Pulmonary artery endothelial cell (primary cell): Measurements from ENCODE around the gene GOSR2. TPM values are rescaled to one million over a fixed set of nuclear protein-coding genes. Genes with fewer than 3 reads are reported as not detected.

ENCODE experiments used
- DNase-seq: peaks from one replicate; pipeline ENCODE4 v3.0.0-alpha.2; 2011; ENCODE audit warnings: low read depth, low spot score
- total RNA-seq: library from RNA; depleted of rRNA; stranded (reverse); fragments of >200 nt; gene quantifications from 2 replicates; pipeline ENCODE4 v1.2.3, GENCODE V29; 2014

The GOSR2 gene
- total RNA-seq, 1 donor from 2014 or later: 57.5 TPM

DNA sequence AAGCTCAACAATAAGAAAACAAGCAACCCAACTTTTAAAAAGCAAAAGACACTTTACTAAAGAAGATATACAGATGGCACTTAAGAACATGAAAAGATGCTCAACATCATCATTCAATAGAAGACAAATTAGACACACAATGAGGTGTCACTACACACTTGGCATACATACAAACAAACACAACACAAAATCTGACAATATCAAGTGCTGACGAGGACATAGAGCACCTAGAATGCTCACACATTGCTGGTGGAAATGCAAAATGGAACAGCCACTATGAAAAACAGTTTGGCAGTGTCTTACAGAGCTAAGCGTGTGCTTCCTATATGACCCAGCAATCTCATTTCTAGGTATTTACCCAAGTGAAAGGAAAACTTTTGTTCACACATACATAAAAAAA, 37.2 kb downstream of the GOSR2 start:
- DNase-seq: no peak

DNA sequence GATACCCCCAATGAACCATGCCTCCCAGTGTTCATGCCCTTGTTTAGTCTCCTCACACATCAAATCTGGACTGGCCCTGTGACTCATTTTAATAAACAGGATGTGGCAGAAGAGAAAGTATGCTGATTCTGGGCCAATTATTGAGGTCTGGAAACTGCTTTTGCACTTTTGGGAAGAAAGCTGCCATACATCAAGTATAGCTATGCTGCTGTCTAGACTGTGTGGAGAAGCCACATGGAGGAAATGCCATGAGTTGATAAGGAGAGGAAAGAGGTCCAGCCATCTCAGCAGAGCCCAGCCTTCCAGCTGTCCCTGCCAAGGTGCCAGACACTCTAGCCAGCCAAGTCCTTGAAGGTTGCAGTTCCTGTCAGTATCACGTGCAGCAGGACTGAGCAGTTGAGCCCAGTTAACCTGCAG, 39.4 kb downstream of the GOSR2 start:
- peak; percentile 24 for DNase-seq

DNA sequence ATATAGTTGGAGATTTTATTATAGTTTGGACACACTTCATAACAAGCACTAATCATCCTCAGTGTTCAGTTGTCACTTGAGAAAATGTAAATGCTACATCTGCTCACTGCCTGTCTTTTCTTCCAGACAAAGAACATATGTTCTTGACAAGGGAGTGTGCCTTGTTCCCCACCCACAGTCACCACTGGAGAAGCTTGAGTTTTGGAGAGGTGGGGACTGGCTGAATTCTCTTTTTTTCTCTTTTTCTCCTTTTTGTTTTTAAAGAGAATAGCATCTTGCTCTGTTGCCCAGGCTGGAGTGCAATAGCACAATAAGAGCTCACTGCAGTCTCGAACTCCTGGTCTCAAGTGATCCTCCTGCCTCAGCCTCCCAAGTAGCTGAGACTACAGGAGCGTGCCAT, 40.6 kb downstream of the GOSR2 start:
- DNase-seq: no peak

DNA sequence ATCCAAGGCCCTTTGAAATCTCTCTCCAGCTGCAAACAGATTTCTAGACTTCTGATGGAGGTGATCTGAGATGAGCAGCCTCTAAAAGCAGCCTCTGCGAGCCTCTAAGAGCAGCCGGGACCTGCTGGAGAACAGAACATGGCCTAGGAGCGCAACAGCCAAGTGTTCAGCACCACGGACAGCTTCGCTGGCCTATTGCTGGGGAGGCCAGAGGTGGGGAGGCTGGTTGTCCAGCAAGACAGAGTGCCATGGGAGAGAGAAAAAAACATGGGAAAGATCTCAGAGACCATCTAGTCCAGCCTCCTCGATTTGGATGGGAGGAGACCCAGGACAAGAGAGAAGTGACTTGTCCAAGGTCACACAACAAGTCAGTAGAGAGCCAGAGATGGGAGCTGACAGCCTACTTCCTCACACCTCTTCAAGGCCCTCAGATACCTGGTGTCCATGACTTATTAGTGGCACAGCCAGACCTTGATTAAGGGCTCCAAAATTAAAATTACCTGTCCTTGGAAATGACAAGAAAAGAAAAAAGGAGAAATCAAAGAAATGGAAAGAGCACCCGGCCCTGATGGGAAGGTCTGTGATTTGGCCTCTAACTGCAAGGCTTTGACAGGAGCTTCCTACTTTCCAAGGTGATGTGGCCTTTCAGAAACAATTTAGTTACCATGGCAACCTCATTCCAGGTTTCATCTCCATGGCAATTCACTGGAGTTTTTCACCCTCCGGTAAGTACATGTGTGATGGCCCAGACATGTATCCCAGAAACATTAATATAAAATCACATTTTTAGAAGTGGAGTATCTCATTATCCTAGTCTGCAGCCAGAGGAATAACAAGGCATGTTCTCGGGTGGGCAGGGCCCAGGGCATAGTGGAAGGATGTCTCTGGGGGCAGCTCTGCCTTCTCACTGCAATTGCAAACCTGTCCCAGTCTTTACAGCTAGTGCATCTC, 41.6 kb downstream of the GOSR2 start:
- DNase-seq: no peak

DNA sequence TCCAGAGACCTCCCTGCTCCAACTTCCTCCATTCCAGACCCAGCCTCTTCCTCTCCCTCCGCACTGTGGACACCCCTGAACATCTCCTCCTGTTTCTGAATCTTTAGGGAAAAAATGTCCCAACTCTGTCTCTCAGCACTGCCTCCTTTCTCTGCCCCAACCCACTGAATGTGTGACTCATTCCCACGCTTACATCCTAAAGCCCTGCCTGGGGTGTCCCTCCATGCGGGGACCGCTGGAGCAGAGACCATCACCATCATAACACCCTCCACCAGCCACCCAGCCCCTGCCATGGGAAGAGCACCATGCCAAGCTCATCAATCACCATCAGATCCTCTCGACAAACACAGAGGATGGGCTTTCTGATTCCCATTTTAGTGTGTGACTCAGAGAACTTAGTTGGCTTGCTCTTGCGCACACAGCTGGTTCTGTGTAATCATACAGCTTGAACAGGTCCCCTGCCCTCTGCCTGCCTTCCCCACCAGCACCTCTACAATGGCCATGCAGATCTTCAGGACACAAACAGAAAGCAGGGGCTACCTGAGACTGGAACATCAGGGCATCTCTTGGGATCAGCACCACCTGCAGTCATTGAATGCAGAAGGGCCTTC, 45.4 kb downstream of the GOSR2 start:
- DNase-seq: no peak

DNA sequence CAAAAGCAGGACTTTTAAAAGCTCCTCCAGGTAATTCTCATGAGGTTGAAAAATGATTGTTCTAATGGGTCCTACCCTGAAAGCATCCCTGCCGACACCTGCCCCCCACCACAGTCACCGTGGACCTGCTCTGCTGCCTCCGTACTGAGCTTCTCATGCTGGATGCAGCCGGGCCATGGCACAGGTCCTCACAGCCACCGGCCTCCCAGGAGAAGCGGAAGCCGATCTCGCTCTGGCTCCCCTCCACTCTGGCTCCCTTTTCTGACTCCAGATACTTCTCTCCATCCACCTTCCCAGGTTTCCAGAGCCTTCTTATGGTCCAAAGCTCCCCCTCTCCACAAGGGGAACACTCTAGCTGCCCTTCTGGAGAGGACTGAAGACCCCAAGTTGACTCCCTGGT, 45.9 kb downstream of the GOSR2 start:
- DNase-seq: no peak

DNA sequence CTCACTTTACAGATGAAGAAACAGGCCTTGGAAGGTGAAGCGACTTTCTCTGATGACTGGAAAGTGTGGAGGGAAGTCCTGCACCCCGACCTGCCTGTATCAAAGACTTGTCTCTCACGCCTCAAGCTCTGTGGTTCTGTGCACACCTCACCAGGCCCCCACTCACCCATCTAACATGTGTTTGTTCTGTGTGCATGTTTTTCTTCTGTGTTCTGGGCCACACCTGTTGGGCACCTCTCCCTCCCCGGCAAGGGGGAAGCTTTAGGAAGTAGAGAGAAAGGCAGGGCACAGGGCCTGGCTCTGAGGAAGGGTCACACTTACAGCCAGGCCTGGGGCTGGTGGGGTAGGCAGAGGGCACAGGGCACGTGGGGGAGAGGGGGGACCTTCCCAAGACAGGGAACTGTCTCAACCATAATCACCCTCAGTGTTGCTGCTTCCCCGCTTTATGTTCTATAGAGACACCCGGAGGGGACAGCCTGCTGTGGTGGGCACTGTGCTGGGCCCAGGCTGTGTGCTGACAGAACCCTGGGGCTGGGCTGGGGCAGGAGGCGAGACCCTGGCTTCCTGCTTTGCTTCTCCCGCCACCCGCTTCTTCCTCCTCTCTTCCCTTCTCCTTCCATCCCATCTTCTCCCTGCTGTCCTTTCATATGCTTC, 48.8 kb downstream of the GOSR2 start:
- no peak for DNase-seq

DNA sequence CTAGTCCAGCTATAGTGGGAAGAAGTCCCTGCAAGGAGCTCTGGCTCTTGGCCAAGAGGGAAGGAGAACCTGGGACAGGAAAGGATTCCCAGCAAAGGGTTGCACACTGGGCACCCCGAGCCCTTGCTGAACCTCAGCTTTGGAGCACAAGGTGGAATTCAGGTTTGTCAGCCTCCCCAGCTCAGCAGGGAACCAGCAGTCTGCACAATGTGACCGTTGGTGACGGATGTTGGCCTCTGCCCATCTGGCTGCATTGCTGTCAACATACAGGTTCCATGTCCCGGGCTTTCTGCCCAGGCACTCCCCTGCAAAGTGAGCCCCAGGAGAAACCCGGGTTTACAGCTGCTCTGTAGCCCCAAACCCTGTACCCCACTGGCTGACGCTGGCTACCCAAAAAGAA, 49.4 kb downstream of the GOSR2 start:
- no peak for DNase-seq

DNA sequence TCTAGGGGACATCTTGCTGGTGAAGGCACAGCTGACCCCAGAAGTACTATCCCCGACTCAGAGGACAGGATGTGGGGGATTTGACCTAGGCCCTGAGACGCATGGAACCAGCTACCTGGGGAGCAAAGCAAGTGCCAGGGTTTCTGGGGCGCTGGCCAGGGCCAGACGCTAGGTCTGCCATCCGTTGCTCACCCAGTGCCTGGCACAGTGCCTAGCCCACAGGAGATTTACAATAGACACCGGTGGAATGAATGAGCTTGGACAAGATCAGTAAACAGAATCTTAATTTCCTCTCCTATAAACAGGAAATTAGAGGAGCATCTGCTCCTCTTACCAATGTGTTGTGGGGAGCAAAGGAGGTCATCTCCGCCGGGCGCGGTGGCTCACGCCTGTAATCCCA, 51.1 kb downstream of the GOSR2 start:
- DNase-seq: no peak

DNA sequence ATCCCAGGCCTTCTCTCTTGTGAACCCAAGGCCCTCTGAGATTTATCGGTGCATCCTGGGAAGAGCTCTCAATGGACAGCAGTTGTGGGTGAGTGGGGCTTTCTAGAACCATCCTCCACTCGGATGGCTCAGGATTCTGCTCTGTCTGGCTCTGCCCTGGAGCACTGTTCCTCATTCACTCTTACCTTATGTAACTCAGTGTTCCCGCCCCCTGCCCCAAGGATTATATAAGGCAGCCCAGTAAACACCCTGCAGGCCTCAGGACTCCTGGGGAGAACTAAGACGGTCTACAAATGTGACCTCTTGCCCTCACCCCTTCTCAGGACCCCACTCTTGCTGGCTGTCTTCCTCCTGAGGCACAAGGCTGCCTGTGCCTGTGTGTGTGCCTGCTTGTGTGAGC, 52.3 kb downstream of the GOSR2 start:
- DNase-seq: no peak

DNA sequence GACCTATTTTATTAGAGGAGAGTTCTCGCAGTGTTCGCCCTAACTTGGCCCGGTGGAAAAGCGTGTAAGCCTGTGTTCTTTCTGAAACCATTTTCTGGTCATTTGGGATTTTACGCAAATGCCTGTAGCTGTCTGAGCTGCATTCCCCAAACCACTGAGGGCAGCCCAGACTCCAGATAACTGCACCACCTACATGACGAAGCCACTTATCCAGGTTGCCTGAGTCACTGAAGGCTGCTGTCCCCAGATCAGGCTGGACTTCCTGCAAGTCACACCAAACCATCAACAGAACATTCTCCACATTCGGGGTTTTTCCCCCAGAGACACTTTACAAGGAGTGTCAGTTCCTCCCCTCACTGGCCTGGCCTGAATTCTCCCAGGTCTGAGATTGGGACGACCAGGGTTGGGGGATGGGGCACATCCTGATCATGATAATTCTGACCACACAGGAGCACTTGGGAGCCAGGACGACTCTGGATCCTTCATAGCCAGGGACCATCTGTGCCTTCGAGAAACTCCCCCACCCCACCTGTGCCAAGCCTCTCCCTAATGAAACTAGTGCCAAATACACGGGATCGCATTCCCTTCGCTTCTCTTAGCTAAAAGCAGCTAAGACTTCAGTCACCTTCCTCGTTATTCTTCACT, 53.8 kb downstream of the GOSR2 start:
- no peak for DNase-seq

DNA sequence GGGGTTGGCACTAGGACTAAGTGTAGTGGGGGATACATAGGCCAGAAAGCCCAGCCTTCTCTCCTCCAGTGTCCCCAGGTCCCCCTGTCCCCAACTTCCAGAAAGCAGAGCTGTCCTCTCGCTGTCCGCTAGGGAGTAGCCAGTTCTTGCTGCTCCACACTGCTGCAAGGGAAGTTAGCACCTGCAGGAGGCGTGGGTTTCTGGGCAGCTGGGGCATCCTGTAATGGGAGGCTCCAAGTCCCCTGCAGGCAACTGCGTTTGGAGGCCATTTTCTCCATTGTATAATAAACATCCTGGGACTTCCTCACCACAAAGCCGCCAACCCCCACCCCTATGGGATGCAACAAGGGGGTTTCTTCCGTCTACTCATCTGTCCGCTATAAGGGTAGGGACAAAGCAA, 54.4 kb downstream of the GOSR2 start:
- no peak for DNase-seq

DNA sequence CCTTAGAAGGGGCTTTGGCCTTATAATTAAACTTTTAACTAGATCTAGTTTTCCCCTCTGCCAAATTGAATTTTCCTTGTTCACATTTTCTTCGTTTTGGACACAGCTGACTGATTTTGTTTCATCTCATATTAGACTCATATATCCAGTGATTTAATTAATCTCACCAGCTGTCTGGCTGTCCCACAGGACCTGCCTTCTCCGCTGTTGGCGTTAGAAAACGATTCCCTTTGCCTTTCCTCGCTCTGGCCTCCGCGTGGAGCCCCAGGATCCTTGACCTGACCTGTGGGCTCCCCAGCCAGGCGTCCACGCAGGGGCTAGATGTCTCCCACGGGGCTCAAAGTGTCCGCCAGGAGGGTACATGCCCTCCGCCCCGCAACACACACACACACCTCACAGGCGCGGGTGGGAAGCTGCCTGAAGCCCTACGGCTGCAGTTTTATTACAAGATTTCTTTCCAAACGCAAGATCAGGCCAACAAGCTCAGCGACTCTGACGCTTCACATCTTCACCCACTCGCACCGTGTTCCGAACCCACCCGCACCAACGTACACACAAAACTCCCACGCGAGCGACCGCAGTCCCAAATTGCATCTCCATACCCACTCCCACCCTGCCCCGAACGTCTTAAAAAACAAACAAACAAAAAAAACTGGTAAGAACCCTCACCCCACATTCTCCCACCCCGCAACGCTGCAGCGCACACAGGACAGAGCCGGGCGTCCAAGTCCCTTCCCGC, 55.0 kb downstream of the GOSR2 start:
- DNase-seq: no peak

DNA sequence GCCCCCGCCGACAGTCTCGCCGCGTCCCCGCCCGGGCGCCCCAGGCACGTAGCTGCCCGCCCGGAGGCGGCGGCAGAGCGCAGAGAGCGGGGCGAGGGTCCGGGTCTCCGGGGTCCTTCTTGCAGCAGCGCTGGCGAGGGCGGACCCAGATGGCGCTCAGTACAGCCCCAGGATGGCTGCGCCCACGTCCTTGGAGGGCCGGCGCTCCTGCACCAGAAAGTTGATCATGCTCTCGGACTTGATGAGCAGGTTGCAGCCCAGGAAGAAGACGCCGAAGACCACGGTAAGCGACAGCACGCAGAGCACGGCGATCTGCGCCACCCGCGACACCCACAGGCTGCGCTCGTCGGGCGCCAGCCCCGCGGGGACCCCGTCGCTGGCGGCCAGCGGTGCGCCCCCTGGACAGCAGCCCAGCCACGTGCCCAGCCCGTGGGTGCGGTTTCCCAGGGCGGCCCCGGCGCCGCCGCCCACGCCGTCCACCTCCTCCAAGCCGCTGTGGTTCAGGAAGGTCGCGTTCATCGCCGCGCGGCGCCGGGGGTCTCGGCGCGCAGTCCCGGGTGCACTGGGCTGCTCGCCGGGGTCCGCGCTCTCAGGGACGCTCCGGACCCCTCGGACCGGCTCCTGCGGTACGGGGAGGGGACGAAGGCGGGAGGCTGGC, 55.7 kb downstream of the GOSR2 start:
- DNase-seq: no peak

DNA sequence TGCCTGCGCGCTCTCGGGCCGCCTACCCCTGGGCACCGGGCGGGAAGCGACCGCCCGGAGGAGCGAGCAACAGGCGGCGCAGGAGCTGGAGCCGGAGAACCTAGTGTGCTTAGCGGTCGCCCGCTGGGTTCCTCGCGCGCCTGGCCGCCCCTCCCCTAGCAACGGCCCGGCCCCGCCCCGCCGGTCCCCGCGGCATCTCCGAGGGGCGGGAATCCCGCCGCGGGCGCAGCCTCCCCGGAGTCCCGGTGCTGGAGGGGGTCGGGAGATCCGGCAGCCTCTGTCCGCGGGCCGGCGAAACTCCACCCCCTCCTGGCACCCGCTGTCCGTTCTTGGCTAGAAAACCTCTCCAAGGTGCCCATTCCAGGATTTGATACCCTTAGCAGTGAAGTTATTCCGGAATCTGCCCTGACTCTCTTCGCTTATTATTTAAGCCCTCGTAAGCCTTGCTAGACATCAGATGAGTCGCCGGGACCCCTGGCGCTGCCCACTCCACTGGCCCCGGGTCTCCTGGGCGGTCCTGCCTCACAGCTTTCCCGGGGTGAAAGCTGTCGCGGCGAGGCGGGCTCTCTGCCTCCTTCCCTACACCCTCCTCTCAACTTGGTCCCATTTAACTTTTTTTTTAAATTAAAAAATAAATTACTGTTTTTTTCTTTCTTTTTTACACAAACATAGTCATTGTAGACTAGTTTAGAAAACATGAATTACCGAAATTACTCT, 56.3 kb downstream of the GOSR2 start, which contains the start of gene RPRML:
TSS of gene RPRML (minus strand) at position 107 of the 717 bp plus-strand sequence. CDS start 246 bp downstream, outside the sequence.
- DNase-seq: no peak

DNA sequence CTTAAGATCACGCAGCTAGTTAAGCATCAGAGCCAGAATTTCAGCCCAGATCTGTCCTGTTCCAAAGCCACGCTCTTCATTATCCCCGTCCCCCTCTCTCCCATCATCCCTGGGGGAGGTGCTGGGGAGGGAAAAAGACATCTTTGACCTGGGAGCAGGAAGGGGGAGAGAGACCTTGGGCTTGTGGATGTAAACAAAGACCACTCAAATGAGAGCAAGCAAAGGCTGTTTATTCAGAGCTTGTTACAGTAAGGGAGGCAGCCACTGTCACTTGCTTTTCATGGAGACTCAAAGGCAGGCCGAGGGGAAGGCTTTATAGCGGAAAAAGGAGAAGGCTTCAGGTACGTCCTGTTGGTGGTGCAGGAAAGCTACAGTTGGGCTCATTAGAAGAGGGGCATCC, 59.6 kb downstream of the GOSR2 start:
- no peak for DNase-seq

DNA sequence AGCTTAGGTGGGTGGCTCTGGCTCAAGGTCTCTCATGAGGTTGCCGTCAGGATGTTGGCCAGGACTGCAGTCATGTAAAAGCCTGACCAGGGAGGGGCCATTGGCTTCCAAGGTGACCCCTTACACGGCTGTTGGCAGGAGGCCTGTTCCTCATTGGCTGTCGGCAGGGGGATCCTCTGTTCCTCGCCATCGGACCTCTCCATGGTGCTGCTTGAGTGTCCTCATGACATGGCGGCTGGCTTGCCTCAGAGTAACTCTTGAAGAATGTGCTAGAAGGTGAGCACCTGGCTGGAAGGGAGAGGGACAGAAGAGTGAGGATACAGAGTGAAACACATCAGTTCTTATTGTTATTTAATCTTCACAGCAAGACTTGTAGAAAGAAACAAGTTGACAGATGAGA, 60.8 kb downstream of the GOSR2 start:
- DNase-seq: no peak

DNA sequence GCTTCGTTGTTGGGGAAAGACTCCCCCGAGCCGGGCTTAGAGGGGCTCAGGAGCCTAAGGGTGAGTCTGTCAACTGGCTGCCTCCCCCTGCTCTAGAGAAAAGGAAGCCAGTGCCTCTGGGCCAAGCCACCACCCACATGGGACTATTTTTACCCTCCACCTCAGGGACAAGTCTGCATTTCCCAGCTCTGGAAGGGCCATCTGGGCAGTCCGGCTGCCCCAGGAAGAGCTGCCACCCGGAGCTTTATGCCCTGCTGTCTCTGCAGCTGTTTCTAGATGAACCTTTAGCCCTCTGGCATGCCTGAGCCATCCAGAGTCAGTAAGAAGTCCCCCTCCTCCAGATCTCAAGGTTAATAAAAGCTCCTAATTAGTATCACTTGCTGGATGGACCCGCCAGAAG, 61.4 kb downstream of the GOSR2 start:
- DNase-seq: no peak

DNA sequence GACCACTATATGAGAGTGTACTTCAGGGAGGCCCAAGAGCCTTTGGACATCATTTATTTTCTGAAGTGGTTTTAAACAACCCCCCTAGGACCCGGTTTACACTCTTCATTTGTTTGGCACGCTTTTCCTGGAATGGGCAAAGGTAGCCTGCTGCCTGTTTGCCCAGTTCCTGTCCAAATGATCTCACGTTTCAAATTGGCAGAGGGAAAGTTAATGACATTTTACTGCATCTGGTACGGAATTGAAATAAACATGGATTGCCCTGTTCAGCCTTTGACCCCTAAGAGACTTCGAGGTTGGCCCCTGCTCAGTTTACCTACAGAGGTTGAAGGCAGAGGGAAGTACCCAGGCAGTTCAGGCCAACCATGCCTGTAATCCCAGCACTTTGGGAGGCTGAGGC, 61.9 kb downstream of the GOSR2 start:
- DNase-seq: peak; percentile 24

DNA sequence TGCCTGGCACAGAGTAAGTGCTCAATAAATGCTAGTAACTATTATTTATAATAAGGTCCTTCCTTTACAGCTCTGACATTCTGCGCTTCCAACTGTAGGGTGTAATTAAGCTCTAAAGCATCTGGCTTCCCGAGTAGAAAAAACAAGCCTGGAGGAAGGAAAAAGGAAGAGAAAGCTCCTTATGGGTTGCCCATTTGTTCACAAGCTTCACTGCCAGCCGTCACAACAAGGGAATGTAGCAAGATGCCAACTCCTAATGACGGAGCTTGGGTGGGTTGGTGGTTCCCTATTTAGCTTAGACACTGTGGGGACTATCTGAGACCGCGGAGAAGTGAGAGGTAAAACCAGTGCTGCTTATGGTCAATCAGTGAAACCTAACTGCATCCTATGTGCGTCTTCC, 63.4 kb downstream of the GOSR2 start:
- DNase-seq: no peak
